Caco-2 (cell line): ENCODE measurements around the gene GANAB. TPM values are rescaled to one million over a fixed set of nuclear protein-coding genes. Genes with fewer than 3 reads are reported as not detected.
A peak's percentile ranks its signal among the peaks of the same experiment; 100 is the strongest.
"Not testable (repeated sequence)": the region's sequence is repeated elsewhere in the genome, so short reads cannot be mapped to it uniquely, and the experiment has no call there.

Experiments used
- Bru-seq: library from RNA; stranded (reverse); fragments of 400-500 nt; gene quantifications from one replicate; lab custom pipeline; 2021; lab: Mats Ljungman, UMichigan
- BruChase-seq, 2 experiments: library from RNA; stranded (reverse); fragments of 400-500 nt; gene quantifications; one replicate each; lab custom pipeline; 2021; lab: Mats Ljungman, UMichigan
- BruUV-seq: library from RNA; stranded (reverse); fragments of 400-500 nt; replicated peaks from 2 replicates; lab custom pipeline; 2021; lab: Mats Ljungman, UMichigan
- CTCF ChIA-PET: fragments of 300-600 bp; sonication (Branson Sonifier 250); formaldehyde crosslinking; loops from one replicate; lab custom pipeline; 2022; ENCODE audit warnings: antibody characterized with exemption; lab: Charles Lee
- POLR2A ChIA-PET: fragments of 300-600 bp; sonication (Branson Sonifier 250); formaldehyde crosslinking; loops from one replicate; lab custom pipeline; 2022; ENCODE audit warnings: antibody characterized with exemption; lab: Charles Lee
- DNase-seq, 2 experiments: peaks; one replicate each; pipeline versions ENCODE4 v3.0.0 to v3.0.0-alpha.2; 2020 to 2022
- H3K27me3 ChIP-seq: replicated peaks from 2 replicates; pipeline ENCODE4 v1.6.0; 2011; ENCODE audit warnings: low read length; ENCODE audit not compliant: control insufficient read depth, insufficient read depth
- H3K36me3 ChIP-seq: 2 replicates; pipeline ENCODE4 v1.5.1; 2011; ENCODE audit warnings: low read length; ENCODE audit not compliant: control insufficient read depth, insufficient read depth
- H3K4me1 ChIP-seq: fragments of 250-450 bp; sonication (Bioruptor Pico); 2 replicates; pipeline ENCODE4 v1.5.1; 2020; ENCODE audit warnings: mild to moderate bottlenecking
- H3K4me3 ChIP-seq: 2 replicates; pipeline ENCODE4 v1.5.1; 2011; ENCODE audit warnings: low read depth, mild to moderate bottlenecking, control low read depth, low read length
- H3K9me3 ChIP-seq: fragments of 250-450 bp; sonication (Bioruptor Pico); 2 replicates; pipeline ENCODE4 v1.5.1; 2020; ENCODE audit warnings: mild to moderate bottlenecking, moderate library complexity
- H3K27ac Mint-ChIP-seq: one replicate; pipeline ENCODE4 v1.8.0; 2022; ENCODE audit warnings: mixed read lengths; ENCODE audit not compliant: unreplicated experiment
- H3K27me3 Mint-ChIP-seq: one replicate; pipeline ENCODE4 v1.8.0; 2022; ENCODE audit warnings: mixed read lengths; ENCODE audit not compliant: insufficient read depth, unreplicated experiment
- H3K36me3 Mint-ChIP-seq: one replicate; pipeline ENCODE4 v1.8.0; 2022; ENCODE audit warnings: mild to moderate bottlenecking, mixed read lengths; ENCODE audit not compliant: insufficient read depth, unreplicated experiment
- H3K4me1 Mint-ChIP-seq: one replicate; pipeline ENCODE4 v1.8.0; 2022; ENCODE audit warnings: low read depth, mixed read lengths; ENCODE audit not compliant: unreplicated experiment
- H3K4me3 Mint-ChIP-seq: one replicate; pipeline ENCODE4 v1.8.0; 2022; ENCODE audit warnings: mild to moderate bottlenecking, moderate library complexity, mixed read lengths; ENCODE audit not compliant: unreplicated experiment
- H3K9me3 Mint-ChIP-seq: one replicate; pipeline ENCODE4 v1.8.0; 2022; ENCODE audit warnings: mixed read lengths; ENCODE audit not compliant: unreplicated experiment
- CTCF ChIP-seq, 2 experiments: fragments of 200-600 bp in 1 of 2; IDR thresholded peaks; 1 replicate in 1 of 2; 2 replicates in 1 of 2; pipeline versions ENCODE4 v1.5.1 to v1.8.0; 2011 to 2022; ENCODE audit warnings: antibody characterized with exemption in 1 of 2, control low read depth in 1 of 2, inconsistent platforms in 1 of 2, low read depth in 1 of 2, low read length in 1 of 2, mild to moderate bottlenecking in 1 of 2, moderate library complexity in 1 of 2; ENCODE audit not compliant: insufficient read depth in 1 of 2, severe bottlenecking in 1 of 2, unreplicated experiment in 1 of 2
- intact Hi-C: fragments of 100-400 bp; cut with micrococcal nuclease; formaldehyde crosslinking; loops from one replicate; pipeline ENCODE4 v1.10.0; 2022; ENCODE audit not compliant: unreplicated experiment
- long read RNA-seq: library from polyadenylated mRNA; stranded (forward); transcript quantifications from one replicate; pipeline ENCODE4 v2.0.0, GENCODE V29; 2022
- total RNA-seq: library from RNA; stranded (reverse); gene quantifications from 2 replicates; pipeline ENCODE4 v1.2.3, GENCODE V29; 2022

GANAB gene
- 414 and 442 TPM in 2 replicates for total RNA-seq
- percentile 85 among the genes with signal in this experiment for Bru-seq, nascent RNA
- BruChase-seq, experiment 1, labeled RNA remaining after a 2-hour chase = percentile 93 among the genes with signal in this experiment
- BruChase-seq, experiment 2, labeled RNA remaining after a 6-hour chase = percentile 97 among the genes with signal in this experiment
- long read RNA-seq, transcript GANAB-202 (24 exons, 3,608 nt) = major isoform, 48 of 198 reads
- long read RNA-seq, transcript GANAB-201 (25 exons, 3,906 nt) = minor isoform, 6 of 198 reads
- long read RNA-seq, partial matches to known transcripts = 66 of 198 reads
- long read RNA-seq, other reads (novel, unspliced or antisense) = 72 of 198 reads

GRCh38 chr11:62645946-62646824 is at the start of gene GANAB:
Gene GANAB, minus strand, starts transcription at chr11:62646613. Its CDS starts 14 bp downstream, at chr11:62646599.
- Histone ChIP-seq H3K4me1 (peaks cover 17% of the 10 kb centered on the region), H3K4me3 (peak within 1 kb of the TSS; percentile 66), H3K36me3 (peaks cover 5% of the 10 kb centered on the region), H3K27me3 (no peaks in the 10 kb centered on the region), H3K9me3 (no peaks in the 10 kb centered on the region)
- peaks cover 65% of the 10 kb centered on the region for H3K36me3 Mint-ChIP-seq
- no peaks in the 10 kb centered on the region for H3K27me3 Mint-ChIP-seq
- BruUV-seq = TSS peak; percentile 51
- intact Hi-C loops = loop anchor here (1.0 to 5.0 kb wide), 4 partner anchors 19 to 55 kb away; partner anchors contain the start of genes C11orf98, CSKMT, EML3 and ROM1
- H3K27ac Mint-ChIP-seq = peak within 1 kb of the TSS; percentile 91
- TF ChIP-seq CTCF (IDR thresholded peaks at IDR 0.05; ENCODE audit: insufficient read depth in 1 of 2, low read depth in 1 of 2, low read length in 1 of 2, severe bottlenecking in 1 of 2, unreplicated experiment in 1 of 2) = no peak
- no peaks in the 10 kb centered on the region for H3K4me1 Mint-ChIP-seq
- peak; percentile 99 for DNase-seq
- H3K4me3 Mint-ChIP-seq = peak within 1 kb of the TSS; percentile 91
- H3K9me3 Mint-ChIP-seq = no peaks in the 10 kb centered on the region
- CTCF ChIA-PET = interaction anchor here (0.7 to 1.6 kb wide), 2 partner anchors 55 to 108 kb away, joined by 4 to 11 read pairs; partner anchors contain the start of genes TUT1 and ZBTB3
- POLR2A ChIA-PET = interaction anchor here (0.6 to 4.5 kb wide), 16 partner anchors 18 to 387 kb away, joined by 3 to 43 read pairs (median 4); partner anchors contain the start of genes B3GAT3, C11orf98, CSKMT and LBHD1

GRCh38 chr11:62694455-62695167 is 48.2 kb upstream of the GANAB start:
- Histone ChIP-seq H3K4me1 (no peaks in the 10 kb centered on the region), H3K9me3 (no peaks in the 10 kb centered on the region), H3K4me3 (no peak overlapping the region), H3K27me3 (no peaks in the 10 kb centered on the region), H3K36me3 (peaks cover 2% of the 10 kb centered on the region)
- H3K4me3 Mint-ChIP-seq = no peak overlapping the region
- peak; percentile 70 to 77 for DNase-seq
- no TSS peak for BruUV-seq
- no peaks in the 10 kb centered on the region for H3K9me3 Mint-ChIP-seq
- no peak overlapping the region for H3K27ac Mint-ChIP-seq
- peaks cover 60% of the 10 kb centered on the region for H3K36me3 Mint-ChIP-seq
- ChIA-PET CTCF (interaction anchor here (0.6 to 1.5 kb wide), 8 partner anchors 11 to 288 kb away, joined by 3 to 10 read pairs (median 4); partner anchors contain the start of gene ZBTB3), POLR2A (interaction anchor here (0.5 to 1.7 kb wide), 3 partner anchors 35 to 145 kb away, joined by 3 to 4 read pairs (median 4); partner anchors contain the start of gene TUT1)
- H3K27me3 Mint-ChIP-seq = no peaks in the 10 kb centered on the region
- peaks cover 6% of the 10 kb centered on the region for H3K4me1 Mint-ChIP-seq
- intact Hi-C loops = loop anchor here (1.0 kb wide), 1 partner anchor 15 kb away; the partner anchor contains the start of gene UBXN1
- peak; percentile 64 to 82 for TF ChIP-seq CTCF (IDR thresholded peaks at IDR 0.05; ENCODE audit: insufficient read depth in 1 of 2, low read depth in 1 of 2, low read length in 1 of 2, severe bottlenecking in 1 of 2, unreplicated experiment in 1 of 2)

- H3K27me3 Mint-ChIP-seq, H3K27me3 ChIP-seq, H3K4me1 ChIP-seq, H3K36me3 ChIP-seq, DNase-seq, H3K9me3 ChIP-seq, H3K9me3 Mint-ChIP-seq, H3K4me3 ChIP-seq, BruUV-seq, H3K4me3 Mint-ChIP-seq, H3K27ac Mint-ChIP-seq, H3K4me1 Mint-ChIP-seq: not testable (repeated sequence)
- peaks cover 53% of the 10 kb centered on the region for H3K36me3 Mint-ChIP-seq
- ChIA-PET CTCF (interaction anchor here (0.5 to 1.2 kb wide), 3 partner anchors 20 to 60 kb away, joined by 3 to 4 read pairs (median 3); partner anchors contain the start of gene ZBTB3), POLR2A (interaction anchor here (1.3 to 1.7 kb wide), 2 partner anchors 29 to 102 kb away, joined by 4 to 6 read pairs; partner anchors contain the start of genes C11orf98, CSKMT and TUT1)
- intact Hi-C loops = loop anchor here (1.0 kb wide), 1 partner anchor 14 kb away; the partner anchor contains the start of gene UBXN1
Observed at GRCh38 chr11:62693624-62694023, 47.2 kb upstream of the GANAB start.
